Tibial artery (tissue), 4 donors: Measurements from ENCODE around the gene RBFOX1.

Experiments
- DNase-seq, 2 donors: peaks; one replicate each; pipeline ENCODE4 v3.0.0-alpha.2; 2019
- H3K27ac ChIP-seq, 2 donors: fragments of 200-600 bp; sonication (generic) in 1 of 2; 1 replicate in 1 of 2; 2 replicates in 1 of 2; pipeline ENCODE4 v1.5.1; 2018 to 2019; ENCODE audit warnings: mild to moderate bottlenecking in 1 of 2
- H3K27me3 ChIP-seq, 2 donors: fragments of 200-600 bp; sonication (generic) in 1 of 2; one replicate each; pipeline versions ENCODE4 v1.5.1 to v1.6.0; 2016 to 2019
- H3K36me3 ChIP-seq, 3 donors: fragments of 200-600 bp; sonication (generic) in 2 of 3; one replicate each; pipeline ENCODE4 v1.5.1; 2016 to 2019; ENCODE audit warnings: mild to moderate bottlenecking in 2 of 3
- H3K4me1 ChIP-seq, 4 donors: fragments of 200-600 bp; sonication (generic) in 2 of 4; 1 replicate in 3 of 4; 2 replicates in 1 of 4; pipeline ENCODE4 v1.5.1; 2016 to 2019
- H3K4me3 ChIP-seq, 2 donors: fragments of 200-600 bp; sonication (generic) in 1 of 2; 1 replicate in 1 of 2; 2 replicates in 1 of 2; pipeline ENCODE4 v1.5.1; 2018 to 2019; ENCODE audit warnings: mild to moderate bottlenecking in 2 of 2
- H3K9me3 ChIP-seq, 3 donors: fragments of 200-600 bp; sonication (generic) in 1 of 3; one replicate each; pipeline ENCODE4 v1.5.1; 2016 to 2019
- intact Hi-C: fragments of 100-400 bp; cut with DNase I; formaldehyde crosslinking; loops from one replicate; pipeline ENCODE4 v1.15.0; 2023; ENCODE audit warnings: low total_unique reads
- TF ChIP-seq, protein P1 (sequence below), 2 experiments: fragments of 200-600 bp in 1 of 2; fragments of 450-650 bp in 1 of 2; IDR thresholded peaks; one replicate each; pipeline ENCODE4 v1.5.1; 2017 to 2019; ENCODE audit warnings: antibody characterized with exemption in 2 of 2, mild to moderate bottlenecking in 1 of 2, moderate library complexity in 1 of 2

The RBFOX1 gene

DNA sequence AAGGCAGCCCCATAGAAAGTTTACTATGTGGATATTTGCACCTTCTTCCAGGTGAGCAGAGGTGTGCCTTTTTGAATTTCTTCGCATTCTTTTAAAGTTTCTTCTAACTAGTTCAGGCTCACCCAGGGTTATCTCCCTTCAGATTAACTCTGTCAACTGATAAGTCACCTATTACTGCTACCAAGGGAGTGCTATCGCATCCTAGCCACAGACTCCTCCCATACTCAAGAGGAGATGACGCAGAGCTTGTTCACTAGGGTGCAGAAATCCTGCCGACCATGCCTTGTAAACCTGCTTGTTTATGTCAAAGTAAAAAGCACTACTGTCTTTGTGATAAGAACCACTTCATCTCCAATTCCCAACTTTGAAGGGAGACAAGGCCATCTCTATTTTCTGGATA, 390.1 kb downstream of the RBFOX1 start:
- Histone ChIP-seq H3K36me3 (no peaks in the 10 kb centered on the region), H3K27ac (no peak overlapping the region), H3K4me1 (no peaks in the 10 kb centered on the region), H3K27me3 (no peaks in the 10 kb centered on the region), H3K9me3 (no peaks in the 10 kb centered on the region), H3K4me3 (no peak overlapping the region)
- no peak for DNase-seq
- intact Hi-C loops, result no loop called here
- TF ChIP-seq, protein P1, sequence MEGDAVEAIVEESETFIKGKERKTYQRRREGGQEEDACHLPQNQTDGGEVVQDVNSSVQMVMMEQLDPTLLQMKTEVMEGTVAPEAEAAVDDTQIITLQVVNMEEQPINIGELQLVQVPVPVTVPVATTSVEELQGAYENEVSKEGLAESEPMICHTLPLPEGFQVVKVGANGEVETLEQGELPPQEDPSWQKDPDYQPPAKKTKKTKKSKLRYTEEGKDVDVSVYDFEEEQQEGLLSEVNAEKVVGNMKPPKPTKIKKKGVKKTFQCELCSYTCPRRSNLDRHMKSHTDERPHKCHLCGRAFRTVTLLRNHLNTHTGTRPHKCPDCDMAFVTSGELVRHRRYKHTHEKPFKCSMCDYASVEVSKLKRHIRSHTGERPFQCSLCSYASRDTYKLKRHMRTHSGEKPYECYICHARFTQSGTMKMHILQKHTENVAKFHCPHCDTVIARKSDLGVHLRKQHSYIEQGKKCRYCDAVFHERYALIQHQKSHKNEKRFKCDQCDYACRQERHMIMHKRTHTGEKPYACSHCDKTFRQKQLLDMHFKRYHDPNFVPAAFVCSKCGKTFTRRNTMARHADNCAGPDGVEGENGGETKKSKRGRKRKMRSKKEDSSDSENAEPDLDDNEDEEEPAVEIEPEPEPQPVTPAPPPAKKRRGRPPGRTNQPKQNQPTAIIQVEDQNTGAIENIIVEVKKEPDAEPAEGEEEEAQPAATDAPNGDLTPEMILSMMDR (IDR thresholded peaks at IDR 0.05), result no peak

DNA sequence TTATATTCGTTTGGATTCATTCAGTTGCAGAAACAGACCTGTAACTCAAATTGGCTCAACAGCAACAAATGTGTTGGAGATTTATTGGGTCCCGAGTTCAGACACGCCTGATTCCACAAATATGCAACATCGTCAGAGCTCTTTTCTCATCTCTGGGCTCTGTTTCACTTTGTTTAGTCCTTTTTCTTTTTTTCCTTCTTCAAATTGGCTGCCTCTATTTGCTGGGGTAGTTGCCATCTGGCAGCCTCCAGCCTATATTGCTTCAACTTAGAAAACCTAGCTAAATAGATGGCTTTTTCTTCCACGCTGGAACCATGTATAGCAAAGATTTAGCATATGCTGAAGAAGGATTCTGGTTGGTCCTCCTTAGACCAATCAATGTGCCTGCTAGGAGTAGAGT, 398.5 kb downstream of the RBFOX1 start:
- intact Hi-C loops, result no loop called here
- DNase-seq, result no peak
- Histone ChIP-seq H3K4me3 (no peak overlapping the region), H3K27me3 (no peaks in the 10 kb centered on the region), H3K4me1 (no peaks in the 10 kb centered on the region), H3K27ac (no peak overlapping the region), H3K36me3 (no peaks in the 10 kb centered on the region), H3K9me3 (no peaks in the 10 kb centered on the region)
- TF ChIP-seq, protein P1 (IDR thresholded peaks at IDR 0.05), result no peak

DNA sequence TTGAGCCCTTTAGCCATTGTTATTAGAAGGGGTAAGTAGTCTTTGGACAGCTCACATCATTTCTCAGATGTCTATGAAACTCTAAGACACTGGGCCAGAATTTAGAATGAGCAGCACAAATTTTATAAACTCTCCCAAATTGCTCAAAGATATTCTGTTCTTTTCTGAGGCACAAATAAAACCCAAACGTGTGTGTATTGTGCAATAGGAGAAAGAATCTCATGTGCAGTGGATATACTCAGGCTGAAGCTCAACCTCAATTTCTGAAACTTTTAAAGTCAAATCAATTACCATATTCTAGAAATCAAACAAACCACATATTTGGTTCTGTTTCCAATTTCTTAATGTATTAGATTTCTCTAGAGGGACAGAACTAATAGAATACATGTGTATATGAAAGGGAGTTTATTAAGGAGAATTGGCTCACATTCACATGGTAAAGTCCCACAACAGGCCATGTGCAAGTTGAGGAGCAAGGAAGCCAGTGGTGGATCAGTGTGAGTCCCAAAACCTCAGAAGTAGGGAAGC, 403.6 kb downstream of the RBFOX1 start:
- Histone ChIP-seq H3K9me3 (peaks cover 0 to 6% (median 0%) of the 10 kb centered on the region in 3 donors), H3K27ac (no peak overlapping the region), H3K4me3 (no peak overlapping the region), H3K36me3 (no peaks in the 10 kb centered on the region), H3K4me1 (no peaks in the 10 kb centered on the region), H3K27me3 (no peaks in the 10 kb centered on the region)
- TF ChIP-seq, protein P1 (IDR thresholded peaks at IDR 0.05), result no peak
- intact Hi-C loops, result no loop called here
- no peak for DNase-seq

DNA sequence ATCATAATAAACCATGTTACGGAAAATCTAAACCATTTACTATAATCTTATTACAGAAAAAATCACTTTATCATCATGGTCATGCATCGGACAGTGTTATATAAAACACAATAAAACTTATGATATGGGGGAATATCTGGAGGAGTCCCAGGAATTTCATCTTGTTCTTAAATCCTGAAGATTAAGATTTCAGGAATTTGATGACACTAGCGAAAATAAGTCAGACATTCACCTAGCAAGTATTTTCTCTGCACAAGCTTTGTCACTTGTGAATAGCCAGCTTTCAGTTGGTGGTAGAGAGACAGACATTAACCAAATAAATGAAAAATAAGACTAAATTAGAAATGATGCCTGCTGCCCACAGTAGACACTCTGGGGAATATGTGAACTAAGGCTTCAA, 410.0 kb downstream of the RBFOX1 start:
- intact Hi-C loops, result no loop called here
- H3K4me3 ChIP-seq, result no peak overlapping the region
- no peak for DNase-seq
- TF ChIP-seq, protein P1 (IDR thresholded peaks at IDR 0.05), result no peak
- H3K27me3 ChIP-seq, result no peaks in the 10 kb centered on the region
- no peaks in the 10 kb centered on the region for H3K4me1 ChIP-seq
- H3K27ac ChIP-seq, result no peak overlapping the region
- peaks cover 0 to 6% (median 0%) of the 10 kb centered on the region in 3 donors for H3K9me3 ChIP-seq
- H3K36me3 ChIP-seq, result no peaks in the 10 kb centered on the region

DNA sequence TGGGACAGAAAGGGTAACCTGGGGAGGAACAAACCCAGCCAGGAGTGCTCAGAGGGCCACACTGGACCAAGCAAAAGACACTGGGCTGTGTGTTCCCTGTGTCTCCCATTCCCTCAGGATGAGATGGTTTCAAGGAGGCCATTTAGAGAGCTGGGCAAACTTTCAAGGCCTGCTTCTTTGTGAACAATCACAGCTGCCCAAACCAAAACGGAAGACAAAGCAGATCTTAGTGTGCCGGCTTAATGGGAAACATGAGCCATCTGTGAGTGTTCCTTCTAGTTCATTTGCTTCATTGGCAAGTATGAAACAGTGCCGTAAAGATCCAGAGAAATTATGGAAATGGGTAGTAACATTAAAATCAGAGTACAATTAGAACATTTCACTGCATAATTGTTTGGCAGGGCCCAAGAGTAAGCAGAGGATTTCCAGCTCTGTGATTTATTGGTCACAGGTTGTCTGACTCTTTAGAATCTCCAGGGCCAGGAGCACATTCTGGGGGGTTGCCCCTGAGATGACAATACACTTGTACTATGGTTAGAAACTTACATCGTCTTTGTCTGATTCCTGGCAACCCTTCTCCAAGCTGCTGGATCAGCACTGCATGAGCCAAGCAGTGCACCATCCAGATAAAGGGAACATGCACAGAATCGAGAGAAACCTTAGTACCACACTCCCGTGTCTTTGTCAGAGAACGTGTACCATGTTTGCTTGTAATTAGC, 412.1 kb downstream of the RBFOX1 start:
- DNase-seq, result no peak
- Histone ChIP-seq H3K9me3 (peaks cover 0 to under 1% (median 0%) of the 10 kb centered on the region in 3 donors), H3K4me3 (no peak overlapping the region), H3K36me3 (no peaks in the 10 kb centered on the region), H3K27ac (no peak overlapping the region), H3K4me1 (no peaks in the 10 kb centered on the region), H3K27me3 (no peaks in the 10 kb centered on the region)
- intact Hi-C loops, result no loop called here
- TF ChIP-seq, protein P1 (IDR thresholded peaks at IDR 0.05), result no peak
